GF-D8 (cell line): ENCODE measurements around the gene MRPL24.
"Not testable (repeated sequence)": the region's sequence is repeated elsewhere in the genome, so short reads cannot be mapped to it uniquely, and the experiment has no call there.

Experiments used
- DNase-seq: peaks from one replicate; lab custom pipeline; 2025; lab: John Stamatoyannopoulos, UW

Gene MRPL24

GRCh38 chr1:156760092-156760795, 19.4 kb upstream of the MRPL24 start:
- DNase-seq = no peak

DNA sequence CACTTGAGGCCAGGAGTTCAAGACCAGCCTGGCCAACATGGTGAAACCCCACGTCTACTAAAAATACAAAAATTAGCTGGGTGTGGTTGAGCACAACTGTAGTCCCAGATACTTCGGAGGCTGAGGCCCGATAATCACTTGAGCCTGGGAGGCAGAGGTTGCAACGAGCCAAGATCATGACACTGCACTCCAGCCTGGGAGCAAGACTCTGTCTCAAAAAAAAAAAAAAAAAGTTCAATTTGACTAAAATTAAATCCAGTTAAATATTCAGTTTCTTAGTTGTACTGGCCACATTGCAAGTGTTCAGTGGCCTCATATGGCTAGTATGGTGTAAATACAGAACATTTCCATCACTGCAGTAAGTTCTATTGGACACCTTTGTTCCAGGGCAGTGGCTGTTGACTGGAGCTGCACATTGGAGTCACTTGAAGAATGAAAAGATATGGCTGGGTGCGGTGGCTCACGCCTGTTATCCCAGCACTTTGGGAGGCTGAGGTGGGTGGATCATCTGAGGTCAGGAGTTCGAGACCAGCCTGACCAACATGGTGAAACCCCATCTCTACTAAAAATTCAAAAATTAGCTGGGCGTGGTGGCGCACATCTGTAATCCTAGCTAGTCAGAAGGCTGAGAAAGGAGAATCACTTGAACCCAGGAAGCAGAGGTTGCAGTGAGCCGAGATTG, 16.8 kb upstream of the MRPL24 start:
- DNase-seq = not testable (repeated sequence)

DNA sequence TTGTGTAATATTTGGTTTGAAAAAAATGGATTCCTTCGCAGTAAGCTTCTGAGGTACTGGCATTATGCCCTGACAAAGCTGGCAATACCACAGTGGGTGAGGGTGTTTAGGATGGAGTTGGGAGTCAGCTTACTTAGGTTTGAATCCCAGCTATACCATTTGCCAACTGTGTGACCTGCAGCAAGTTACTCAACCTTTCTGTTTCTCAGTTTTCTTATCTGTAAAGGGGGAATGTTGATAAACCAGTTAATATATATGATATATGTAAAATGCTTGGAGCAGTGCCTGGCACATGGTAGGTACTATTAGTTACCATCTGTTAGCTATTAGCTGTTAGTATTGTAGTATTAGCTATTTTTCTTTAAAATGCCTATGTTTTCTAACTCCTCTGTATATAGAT, 15.5 kb upstream of the MRPL24 start:
- DNase-seq = no peak

DNA sequence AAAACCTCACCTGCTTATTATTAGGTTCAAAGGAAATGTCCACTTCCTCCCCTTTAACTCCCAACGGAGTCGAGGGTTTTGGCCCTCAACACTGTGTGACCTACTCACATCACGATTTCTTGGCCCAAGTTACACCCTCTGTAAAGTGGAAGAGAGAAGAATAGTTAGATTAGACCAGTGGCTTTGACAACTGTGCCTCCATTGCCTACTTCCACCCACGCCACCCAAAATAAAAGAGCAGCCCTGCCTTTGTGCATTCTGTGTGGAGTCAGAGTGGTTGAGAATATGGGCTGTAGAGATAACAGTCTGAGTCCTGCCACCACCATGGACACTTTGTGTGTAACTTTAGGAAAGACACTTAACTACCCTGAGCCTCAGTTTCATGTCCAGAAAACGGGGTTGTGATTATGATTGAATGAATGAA, 14.7 kb upstream of the MRPL24 start:
- no peak for DNase-seq

GRCh38 chr1:156754219-156754618, 13.3 kb upstream of the MRPL24 start:
- DNase-seq = no peak

- peak; percentile 47 for DNase-seq
These were observed 12.1 kb upstream of the MRPL24 start for GRCh38 chr1:156752843-156753482.

GRCh38 chr1:156751757-156752481, 11.0 kb upstream of the MRPL24 start:
- peak; percentile 81 for DNase-seq

DNA sequence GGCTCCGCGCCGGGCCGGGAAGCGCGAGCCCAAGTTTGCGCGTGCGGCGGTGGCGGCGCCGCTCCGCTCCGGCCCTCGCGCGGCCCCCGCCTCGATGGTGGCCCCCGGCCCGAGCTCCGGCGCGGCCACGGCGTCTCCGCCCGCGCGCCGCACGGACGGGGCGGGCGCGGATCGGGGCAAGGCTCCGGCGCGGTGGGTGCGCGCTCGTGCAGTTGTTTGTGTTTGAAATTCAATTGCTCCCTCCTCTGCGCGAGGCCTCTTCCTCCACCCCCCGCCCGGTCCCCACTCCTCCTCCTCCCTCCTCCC, 10.5 kb upstream of the MRPL24 start, which contains the start of gene HDGF:
HDGF (minus strand) TSS at position 225 of the 306 bp plus-strand sequence. CDS start 246 bp downstream, outside the sequence.
- no peak for DNase-seq

GRCh38 chr1:156750711-156751450, 10.0 kb upstream of the MRPL24 start:
- no peak for DNase-seq

DNA sequence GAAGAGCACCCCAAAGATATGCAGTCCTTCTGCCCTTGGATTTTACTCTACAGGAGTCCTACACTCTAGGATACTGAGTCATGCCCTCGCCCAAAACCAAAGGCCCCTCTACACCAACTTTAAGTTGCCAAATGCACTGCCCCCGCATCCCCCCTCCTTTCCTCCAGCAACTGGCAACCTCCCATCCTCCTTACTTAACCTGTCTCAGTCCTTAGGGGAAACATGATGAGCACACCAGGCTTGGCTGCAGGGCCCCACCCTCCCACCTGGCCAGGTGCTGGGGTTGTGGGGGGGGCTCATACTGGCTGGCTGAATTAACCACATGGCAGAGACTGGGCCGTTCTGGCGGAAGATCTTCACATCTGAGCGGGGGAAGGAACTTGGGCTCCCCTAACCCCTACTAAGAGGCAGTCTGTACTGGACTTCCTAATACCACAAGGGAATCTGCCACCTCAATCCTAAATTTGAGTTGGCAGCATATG, 9.3 kb upstream of the MRPL24 start:
- peak; percentile 39 for DNase-seq

DNA sequence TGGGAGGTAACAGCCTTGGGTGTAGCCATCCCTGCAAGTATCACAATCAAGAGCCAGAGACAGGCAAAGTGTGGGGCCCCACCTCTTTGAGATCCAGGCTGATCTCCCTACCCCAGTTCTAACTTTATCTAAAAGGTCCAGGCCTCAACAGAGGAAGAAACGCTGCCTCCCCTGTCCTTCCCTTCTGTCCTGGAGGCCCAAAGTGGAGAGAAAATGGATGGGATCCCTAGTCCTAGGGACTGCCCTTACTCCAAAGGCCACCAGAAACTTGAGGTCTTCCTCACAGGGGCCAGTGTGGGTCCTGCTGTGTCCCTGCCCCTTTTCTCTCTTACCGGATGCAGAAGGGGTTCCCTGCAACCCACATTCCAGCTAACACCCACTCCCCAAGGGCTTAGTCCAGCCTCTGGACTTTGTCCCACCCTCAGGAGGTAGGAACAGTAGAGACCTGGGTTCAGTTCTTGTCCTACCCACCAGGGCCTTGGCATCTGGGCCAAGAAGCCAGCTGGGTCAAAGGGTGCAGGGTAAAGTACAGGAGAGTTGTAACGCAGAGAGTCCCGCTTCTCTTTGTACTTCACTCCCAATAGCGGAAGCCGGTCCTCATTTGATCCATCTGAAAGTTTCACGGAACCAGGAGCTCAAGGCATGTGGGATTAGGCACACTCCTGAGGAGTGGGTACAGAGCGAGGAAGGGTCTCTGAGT, 8.7 kb upstream of the MRPL24 start:
- no peak for DNase-seq

GRCh38 chr1:156748670-156749418, 8.0 kb upstream of the MRPL24 start:
- peak; percentile 86 for DNase-seq

GRCh38 chr1:156747742-156748669, 7.1 kb upstream of the MRPL24 start:
- DNase-seq = no peak

- peak; percentile 58 for DNase-seq
These were observed 6.1 kb upstream of the MRPL24 start for GRCh38 chr1:156746728-156747631.

- no peak for DNase-seq
These were observed 5.5 kb upstream of the MRPL24 start for GRCh38 chr1:156746406-156746727.

DNA sequence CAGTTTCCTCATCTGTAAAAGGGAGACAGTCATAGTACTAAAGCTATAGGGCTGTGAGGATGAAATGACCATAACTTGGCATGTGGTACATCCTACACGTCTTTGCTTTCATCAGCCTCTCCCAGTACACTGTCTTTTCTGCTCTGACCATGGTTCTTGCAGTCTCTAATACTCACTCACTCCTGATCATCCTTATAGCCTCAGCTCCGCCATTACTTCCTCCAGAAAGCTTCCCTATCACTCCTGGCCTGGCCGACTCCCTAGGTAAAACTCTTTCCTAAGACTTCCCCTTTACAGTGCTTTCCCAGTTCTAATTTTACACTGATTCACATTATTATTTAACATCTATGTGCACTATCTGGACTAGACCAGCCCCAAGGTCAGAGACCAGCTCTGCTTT, 5.0 kb upstream of the MRPL24 start:
- DNase-seq = no peak

DNA sequence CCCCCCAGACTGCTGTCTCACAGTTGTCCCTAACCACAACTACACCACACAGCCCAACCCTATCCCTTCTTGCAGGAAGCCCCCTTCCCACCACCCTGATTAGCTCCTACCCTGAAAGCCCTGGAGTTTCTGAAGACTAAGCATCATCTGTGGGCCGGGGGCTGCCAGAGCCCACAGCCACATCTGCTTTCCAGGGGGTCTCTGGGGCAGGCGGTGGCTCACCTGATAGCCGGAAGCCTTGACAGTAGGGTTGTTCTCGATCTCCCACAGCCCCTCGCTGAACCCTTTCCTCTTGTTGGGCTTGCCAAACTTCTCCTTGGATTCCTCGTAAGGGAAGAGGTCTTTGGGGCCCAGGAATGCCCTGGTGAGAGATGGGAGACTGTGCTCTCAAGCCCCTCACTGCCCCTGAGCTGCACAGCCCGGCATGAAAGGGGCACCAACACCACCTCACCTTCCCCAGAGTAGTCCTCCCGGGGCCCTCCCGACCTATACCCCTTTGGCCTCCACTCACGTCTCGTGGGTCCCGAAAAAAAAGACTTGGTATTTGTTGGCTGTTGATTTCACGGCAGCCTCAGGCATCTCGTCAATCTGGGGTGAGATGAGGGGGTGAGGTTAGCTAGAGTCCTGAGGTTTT, 4.0 kb upstream of the MRPL24 start:
- DNase-seq = no peak

GRCh38 chr1:156744344-156744743, 3.5 kb upstream of the MRPL24 start:
- no peak for DNase-seq
